NCI-H1105 treated with DMSO at 0.1 percent for 48 hours (cell line): ENCODE measurements around the gene ZNF445.
"Not testable (repeated sequence)": the region's sequence is repeated elsewhere in the genome, so short reads cannot be mapped to it uniquely, and the experiment has no call there.

ENCODE experiments used
- DNase-seq: peaks from one replicate; lab custom pipeline; 2025; lab: John Stamatoyannopoulos, UW

Gene ZNF445

DNA sequence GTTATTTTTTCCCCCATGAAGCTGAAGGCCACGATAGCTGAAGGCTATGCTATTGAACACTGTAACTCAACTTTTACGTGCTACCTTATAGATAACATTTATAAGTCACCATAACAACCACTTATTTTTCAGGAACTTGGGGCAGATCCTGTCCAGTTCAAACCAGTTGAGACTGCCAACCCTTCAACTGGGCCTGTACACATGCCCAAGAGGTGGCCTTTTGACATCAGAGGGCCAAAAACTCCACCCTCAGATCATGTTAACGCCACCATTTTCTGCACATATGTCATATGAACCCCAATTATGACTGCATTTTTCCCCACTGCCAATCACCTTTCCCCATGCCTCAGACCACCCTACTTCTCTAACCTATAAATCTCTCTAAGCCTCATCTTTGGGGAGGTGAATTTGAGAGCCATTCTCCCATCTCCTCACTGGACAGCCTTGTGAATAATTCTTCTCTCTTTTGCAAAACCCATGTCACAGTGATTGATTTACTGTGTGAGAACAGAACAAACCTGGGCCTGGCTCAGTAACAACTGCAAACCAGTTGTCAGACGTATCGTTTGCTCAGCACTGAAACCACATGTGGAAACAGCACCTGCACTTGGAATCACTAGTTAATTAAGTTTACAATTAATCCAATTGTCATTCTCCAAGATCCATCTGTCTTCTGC, 42.5 kb downstream of the ZNF445 start:
- no peak for DNase-seq

DNA sequence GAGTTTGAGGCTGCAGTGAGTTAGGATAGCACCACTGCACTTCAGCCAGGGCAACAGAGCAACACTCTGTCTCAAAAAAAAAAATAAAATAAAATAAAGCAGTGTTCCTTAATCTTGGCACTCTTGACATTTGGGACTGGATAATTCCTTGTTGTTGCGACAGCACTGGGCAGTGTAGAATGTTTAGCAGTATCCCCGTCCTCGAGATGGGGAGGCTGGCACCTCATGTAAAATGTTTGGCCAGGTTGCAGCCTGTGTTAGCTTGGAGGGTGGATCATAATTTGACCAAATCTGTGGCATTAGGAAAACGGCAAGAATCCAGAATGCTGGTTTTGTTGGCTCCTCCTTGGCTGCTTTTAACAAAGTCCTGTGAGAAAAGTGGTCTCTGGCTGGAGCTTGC, 47.0 kb downstream of the ZNF445 start:
- no peak for DNase-seq

DNA sequence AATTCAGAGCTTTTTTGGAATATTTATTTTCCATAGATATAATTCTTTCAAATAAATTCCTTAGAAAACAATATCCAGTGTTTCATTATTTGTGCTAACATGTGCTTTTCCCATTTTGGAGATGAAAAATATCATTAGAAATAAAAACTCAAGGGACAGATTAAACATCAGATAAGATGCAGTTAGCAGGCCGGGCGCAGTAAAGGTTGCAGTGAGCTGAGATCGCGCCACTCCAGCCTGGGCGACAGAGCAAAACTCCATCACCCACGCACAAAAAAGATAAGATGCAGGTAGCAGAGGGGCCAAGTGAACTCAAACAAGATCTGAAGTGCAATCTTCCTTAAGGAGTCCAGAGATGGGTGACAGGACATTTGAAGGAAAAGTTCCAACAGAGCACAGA, 48.0 kb downstream of the ZNF445 start:
- DNase-seq: no peak

DNA sequence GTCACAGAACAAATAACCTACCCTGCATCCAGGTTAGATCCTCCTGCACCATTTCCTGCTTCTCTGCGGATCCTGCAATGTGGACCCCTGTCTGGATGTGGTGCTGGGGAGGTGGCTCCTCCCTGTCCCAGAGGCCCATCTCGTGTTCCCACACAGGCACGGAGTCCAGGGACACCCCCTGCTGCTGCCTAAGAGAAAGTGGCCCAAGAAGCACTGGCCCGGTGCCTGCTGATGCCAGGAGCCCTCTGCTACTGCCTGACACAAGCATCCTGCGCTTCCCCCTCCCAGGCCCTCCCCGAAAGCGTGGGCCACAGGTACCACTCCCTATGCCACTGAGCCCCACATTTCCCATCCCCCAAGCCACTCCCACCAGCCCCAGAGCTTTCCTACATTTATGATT, 48.6 kb downstream of the ZNF445 start:
- DNase-seq: no peak

DNA sequence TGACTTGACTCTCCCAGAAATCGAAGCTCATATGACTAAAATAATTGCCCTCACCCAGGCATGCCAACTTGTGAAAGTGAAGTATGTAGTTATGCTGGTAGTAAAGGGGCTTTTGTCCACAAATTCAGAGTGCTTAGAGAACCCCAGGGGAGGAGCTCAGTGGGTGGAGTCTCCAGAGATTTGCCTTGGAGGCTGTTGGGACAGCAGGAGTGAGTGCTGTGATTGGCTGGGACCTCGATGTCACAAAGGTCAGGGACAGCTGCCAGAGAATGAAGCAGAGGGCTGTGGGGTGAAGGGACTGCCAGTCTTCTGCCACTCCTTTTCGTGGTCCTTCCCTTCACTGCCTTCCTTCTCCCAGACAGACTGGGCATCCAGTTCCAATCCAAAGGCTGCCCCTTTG, 49.8 kb downstream of the ZNF445 start:
- DNase-seq: no peak

DNA sequence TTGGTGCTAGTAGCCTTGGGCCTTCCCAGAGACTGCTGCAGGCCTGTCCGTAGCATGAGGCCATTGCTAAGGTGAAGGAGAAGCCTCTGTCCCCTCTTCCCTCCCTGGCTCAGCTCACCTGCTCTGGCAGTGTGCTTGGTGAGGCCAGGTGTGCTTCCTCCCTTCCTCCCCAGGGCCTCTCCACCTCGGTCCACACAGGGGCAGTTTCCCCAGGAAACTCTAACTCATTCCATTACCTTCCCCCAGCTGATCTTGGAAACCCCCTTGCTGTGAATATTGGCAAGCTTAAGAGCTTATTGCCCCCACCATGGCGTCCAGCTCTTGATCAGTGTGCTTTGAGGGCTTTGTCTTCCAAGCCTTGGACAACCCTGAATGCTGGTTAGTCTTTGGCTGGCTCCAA, 52.7 kb downstream of the ZNF445 start:
- no peak for DNase-seq

DNA sequence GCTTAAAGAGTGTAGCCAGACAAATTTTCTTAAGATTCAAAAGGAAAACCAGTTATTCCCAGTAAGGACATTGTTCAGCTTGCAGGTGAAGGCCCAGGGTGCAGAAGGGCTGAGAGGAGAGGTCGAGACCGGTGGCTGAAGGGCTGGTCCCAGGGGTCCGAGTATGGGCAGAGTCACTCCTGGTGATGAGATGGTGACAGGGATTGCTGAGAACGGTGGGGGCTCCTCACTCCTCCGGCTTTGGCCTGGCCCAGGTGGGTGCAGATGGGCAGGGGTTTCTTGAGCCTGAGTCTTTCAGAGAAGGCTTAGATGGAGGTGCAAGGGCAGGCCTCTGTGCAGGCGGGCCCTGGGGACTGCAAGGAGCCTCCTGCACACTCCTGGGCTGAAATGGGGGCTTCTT, 56.2 kb downstream of the ZNF445 start:
- DNase-seq: no peak

DNA sequence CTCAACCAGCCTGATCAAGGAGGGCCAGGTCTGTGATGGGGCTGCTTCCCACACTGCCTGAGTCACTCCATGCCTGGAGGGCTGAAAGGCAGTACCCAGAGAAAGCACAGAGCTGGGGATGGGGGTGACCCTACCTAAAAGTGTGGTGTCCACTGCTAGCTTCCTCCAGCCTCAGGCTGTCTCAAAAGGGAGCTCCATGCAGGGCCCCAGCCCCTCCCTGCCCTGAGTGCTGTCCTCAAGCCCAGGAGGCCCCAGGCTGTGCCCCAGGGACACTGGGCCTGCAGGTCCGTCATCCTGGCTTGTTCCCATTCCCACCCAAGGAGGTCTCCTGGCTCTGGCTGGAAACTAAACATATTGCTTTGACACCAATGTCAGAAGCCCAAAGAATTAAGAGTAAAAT, 56.8 kb downstream of the ZNF445 start:
- no peak for DNase-seq

DNA sequence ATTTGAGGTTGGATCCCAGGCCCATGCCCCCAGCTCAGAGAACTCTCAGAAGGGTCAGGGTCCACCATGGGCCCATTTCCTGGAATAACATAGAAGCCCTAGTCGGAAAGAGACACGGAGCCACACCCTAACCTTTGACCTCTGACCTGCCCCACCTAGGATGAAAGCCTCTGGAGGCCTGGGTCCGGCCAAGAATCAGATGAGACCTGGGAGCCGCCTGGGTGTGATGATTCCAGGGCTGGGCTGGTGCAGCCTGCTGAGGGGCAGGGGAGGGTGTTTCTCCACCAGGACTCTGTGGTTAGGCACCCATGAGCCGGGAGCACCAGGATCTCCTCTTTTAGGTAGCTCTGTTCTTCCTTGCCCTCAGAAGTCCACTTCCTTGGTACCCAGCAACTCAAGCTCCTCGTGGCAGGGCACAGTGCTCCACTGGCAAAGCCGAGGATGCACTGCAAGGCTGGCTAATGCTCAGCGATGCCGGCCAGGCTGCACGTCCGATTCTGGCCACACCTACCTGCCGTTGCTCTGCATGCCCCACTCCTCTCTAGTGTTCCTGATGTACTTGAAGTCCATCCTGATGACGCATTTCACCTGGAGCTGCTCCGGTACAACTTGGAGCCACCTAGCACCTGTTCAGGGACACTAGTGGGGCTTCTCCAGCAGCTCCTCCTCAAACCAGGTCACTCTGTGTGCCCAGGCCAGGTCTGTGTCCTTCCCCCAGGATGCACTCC, 57.4 kb downstream of the ZNF445 start:
- no peak for DNase-seq

DNA sequence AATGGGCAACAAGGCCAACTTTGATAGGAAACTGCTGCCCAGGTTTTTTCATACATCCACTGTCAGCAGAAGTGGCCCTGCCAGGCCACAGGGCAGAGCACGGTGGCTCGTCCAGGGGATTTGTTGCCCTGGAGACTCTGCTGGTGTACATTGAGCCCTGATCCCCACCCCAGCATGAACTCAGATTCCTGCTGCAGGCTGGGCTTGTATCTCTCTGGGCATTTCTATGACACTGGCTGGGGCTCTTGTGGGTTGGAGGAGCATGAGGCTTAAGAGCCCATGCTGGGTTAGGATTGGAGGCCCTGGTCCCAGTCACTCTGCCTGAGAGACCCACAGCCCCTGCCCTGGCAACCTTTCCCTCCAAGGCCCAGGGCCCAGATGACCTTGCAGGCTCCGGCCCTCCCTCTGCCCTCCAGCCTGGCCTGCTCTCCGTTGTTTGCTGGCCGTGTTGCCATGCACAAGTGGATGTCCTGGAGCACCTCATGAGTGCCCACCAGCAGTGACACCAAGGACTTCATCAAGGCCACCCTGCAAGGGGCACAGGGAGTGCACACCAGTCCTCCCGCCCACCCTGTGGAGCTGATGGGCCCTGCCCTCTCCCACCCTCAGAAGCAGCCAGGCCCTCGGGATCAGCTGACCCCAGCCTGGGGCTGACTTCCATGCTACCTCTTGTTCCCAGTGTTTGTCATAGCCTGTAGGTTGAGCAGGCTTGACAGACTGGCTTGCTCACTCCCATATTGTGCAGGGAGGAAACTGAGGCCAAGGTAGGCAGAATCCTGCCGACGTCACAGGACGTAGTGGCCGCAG, 58.2 kb downstream of the ZNF445 start:
- no peak for DNase-seq

DNA sequence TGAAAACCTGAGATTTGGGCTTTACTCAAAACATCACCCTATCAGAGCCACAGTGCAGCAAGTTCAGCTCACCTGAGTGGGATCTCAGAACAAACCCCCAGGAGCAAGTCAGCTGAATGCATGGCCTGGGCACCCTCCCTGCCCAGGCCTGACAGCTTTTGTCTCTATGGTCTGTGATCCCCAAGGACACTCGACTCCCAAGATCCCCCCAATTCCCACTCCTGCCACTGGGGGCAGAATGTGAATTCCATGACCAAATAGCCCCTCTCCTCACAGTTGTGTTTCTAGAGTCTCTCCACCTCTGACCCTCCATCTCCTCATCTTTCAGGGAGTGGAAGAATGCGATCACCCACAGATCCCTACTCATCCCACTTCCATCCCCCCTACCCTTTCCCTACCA, 58.9 kb downstream of the ZNF445 start:
- no peak for DNase-seq

DNA sequence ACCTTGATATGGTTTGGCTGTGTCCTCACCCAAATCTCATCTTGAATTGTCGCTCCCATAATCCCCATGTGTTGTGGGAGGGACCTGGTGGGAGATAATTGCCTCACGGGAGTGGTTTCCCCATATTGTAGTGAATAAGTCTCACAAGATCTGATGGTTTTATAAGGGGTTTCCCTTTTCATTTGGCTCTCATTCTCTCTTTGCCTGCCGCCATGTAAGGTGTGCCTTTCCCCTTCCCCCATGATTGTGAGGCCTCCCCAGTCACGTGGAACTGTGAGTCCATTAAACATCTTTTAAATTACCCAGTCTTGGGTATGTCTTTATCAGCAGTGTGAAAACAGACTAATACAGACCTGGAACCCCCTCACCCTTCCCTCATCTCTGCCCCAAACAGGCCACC, 59.4 kb downstream of the ZNF445 start:
- not testable (repeated sequence) for DNase-seq

DNA sequence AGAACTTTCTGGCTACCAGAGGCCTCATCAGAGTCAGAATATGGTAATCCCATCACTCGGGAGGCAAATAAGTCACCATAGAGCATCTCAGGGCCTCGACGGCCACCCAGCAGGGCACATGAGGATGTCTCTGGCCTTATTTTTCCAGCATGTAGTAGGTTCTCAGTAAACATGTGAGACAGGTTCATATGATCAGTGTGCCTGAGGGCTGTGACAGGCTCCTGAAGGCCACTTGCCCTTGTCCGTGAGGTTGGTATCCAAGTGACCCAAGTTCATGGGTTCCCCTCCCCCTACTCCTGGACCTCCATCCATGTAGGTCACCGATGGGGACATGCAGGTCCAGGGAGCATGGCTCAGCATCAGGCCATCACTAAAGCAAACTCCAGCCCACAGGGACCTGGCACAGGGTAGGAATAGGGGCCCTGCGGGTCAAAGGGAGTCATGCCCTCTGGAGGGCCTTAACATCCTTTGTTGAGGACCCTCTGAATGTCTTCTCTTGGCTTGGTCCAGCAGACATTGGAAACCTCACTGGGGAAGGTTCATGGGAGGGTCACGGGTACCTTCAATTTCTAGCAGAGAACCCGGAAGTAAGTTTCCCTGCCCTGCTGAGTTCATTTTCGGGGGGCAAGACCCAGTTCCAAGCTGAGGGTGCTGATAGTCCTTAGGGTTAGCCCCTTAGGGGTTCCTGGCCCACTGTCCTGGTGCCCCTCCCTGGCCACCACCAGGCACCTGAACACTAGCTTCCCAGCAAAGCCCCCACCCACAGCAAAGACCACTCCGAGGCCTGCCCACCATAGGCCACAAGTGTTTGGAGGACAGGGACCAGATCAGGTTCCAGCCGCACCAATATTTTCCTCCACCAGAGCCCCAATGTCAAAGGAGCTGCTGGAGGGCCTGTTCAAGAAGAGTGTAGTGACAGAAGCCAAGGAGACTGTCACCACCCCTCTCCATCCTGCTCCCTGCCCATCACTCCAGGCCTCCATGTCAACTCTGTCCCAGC, 61.1 kb downstream of the ZNF445 start:
- DNase-seq: no peak

DNA sequence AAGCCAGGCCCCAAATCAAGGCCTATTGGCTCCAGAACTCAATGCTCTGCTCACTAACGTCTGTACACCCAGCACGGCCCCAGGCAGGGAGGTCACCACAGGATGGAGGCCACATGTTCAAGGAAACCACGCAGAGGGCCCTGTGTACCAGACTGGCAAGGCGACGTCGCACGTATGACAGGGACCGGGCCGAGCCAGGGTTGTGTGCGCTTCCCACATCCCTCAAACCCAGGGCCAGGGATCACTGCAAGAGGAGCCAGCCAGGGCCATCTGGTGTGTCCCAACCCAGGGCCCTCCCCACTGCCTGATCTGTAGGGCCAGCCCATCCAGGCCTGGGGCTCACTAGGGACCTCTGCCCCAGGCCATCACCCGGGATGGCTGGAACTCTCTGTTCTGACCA, 62.0 kb downstream of the ZNF445 start:
- DNase-seq: no peak

DNA sequence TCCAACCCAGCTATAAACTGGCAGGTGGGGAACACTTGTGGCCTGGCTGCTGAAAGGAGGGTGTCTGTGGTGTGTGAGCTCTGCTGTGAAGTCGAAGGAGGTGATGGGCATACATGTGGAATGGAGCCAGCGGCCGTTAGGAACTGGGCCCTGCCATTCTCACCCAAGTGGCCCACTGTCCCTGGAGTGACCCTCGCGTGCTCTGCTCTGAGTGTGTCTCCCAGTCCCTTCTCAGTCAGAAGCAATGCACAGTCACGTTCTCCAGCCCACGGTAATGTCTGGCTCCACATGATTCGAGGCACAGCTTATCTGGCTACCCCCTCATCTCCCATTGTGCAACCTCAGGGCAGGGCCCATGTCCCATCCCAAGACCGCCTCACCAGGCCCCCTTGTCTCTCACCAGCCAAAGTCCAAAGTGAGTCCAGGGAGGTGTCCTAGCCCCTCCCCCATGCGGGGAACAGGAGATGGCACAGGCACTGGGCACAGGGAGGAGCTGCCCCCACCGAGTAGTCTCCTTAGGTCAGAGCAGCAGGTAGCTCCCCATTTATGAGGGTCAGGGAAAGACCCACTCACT, 62.9 kb downstream of the ZNF445 start:
- DNase-seq: no peak

DNA sequence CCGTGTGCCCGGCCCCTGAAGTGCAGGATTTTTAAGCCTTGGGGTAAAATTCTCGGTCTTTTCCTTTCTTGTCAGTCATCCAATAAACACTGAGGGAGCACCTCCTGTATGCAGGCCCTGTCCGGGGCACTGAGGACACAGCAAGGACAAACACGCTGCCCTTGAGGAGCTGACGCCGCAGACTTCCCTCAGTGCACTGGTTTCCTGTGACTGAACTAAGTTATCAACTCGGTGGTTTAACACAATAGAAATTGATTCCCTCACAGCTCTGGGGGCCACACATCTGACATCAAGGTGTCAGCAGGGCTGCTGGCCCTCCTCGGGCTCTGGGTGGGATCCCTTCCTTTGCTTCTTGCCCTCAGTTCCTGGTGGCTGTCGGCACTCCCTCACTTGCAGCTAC, 65.1 kb downstream of the ZNF445 start:
- DNase-seq: no peak

DNA sequence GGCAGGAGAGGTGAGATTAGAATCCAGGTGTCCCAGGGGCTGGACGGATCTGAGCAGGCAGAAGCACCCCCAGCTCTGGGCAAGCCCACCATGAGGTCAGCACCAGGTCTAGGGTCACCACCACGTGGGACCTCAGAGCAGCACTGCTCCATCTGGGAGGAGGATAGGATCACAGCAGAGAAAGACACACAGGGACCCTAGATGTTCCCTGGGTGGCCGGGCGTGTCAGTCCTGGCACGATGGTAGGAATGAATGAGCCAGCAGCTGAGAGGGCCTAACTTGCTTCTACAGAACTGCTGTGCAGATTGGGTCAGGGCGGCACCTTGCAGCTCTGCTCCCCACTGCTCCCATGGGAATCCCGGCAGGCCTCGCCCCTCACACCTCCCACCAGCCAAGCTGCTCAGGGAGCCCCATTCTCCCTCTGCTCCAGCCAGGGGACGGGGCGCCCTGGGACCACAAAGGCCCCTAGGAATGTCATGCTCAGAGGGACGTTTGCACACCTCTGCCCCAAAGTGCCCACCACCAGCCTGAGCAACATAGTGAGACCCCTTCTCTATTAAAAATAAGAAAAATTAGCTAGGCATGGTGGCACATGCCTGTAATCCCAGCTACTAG, 66.3 kb downstream of the ZNF445 start:
- no peak for DNase-seq

DNA sequence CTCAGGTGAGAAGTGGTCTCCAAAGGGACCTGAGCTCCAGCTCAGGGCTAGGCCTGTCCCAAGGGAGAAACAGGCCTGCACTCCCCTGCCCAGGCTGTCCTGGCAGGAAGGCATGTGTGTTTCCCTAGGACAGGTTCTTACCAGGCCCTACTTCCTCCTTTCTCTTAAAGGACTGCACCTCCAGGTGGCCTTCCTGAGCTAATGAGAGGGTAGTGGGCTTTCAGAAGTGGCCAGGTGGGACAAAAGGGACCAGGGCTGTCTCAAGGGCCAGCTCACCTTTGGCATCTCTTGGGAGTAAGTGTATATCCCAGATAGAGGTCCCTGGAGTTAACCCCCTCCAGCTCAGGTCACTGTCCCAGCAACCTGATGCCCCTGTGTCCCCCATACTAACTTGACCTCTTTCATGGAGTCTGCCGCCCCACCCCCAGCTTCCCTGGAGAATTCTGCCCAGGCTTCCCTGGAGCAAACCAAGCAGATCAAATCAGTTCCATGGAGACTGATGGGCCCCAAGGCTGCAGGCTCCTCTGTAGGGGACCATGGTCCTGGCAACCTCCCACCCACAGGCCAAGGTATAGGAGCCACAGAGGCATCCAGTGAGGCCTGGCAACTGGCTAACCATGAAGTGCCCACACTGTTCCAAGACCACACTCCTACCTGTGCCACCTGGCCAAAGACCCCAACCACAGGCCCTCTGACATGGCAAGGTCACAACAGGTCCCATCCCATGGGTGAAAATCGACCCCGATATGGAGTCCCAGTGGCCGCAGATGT, 67.6 kb downstream of the ZNF445 start:
- no peak for DNase-seq

DNA sequence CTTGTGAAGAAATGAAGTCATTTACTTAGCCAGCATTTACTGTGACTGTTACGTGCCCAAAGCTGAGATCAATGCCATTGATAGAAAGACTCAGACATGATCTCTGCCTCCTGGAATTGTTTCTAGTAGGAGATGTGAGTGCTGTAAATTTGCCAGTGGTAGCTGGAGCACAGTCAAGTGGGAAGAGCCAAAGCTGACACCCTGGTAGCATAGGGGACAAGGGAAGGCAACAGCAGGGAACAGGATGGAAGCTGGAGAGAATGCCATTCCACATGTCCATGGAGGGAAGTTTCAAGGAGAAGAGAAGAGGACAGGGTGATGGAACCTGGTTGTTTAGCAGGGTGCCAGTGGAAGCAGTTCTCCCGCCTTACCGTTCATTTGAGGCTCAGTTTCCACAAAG, 74.9 kb downstream of the ZNF445 start:
- no peak for DNase-seq

DNA sequence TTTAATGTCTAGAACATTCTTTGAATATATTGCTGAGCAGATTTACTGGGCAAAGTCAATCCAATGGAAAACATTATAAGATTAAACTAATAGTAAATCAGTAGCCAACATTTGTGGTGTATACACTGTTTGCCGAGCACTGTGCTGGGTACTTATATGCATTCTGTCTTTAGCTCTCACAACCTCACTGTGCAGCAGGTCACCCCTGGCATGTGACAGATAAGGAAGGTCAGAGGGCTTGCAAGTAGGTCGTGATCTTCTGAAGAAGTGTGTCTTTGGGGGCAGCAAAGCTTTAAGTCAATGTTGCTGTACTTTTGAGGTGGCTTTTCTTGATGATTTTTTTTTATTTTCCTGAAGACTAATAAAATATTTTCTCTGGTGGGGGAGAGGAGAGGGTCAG, 76.7 kb downstream of the ZNF445 start:
- no peak for DNase-seq
